ENCODE results near the gene ANKRD22.

GRCh38 chr10:88881320-88881719 lies 29.7 kb upstream of the ANKRD22 start:
- TF ChIP-seq REST (IDR thresholded peaks at IDR 0.05; ENCODE audit: low read depth, low read length) (no peak), DPF2 (IDR thresholded peaks at IDR 0.05) (no peak), NFIC (IDR thresholded peaks at IDR 0.05; ENCODE audit: low read depth, low read length) (no peak), CTCF (IDR thresholded peaks at IDR 0.05 in 2 of 3, conservative IDR thresholded peaks at IDR 0.05 in 1 of 3; ENCODE audit: control insufficient read depth in 2 of 3, extremely low read depth in 1 of 3, insufficient read depth in 1 of 3, low read depth in 3 of 3, low read length in 3 of 3) (no peak), ESRRA (IDR thresholded peaks at IDR 0.05; ENCODE audit: low read length) (no peak), CBX5 (IDR thresholded peaks at IDR 0.05; ENCODE audit: low read depth) (no peak), FOS (IDR thresholded peaks at IDR 0.05; ENCODE audit: borderline replicate concordance, extremely low read depth, insufficient read length) (no peak), TBL1XR1 (IDR thresholded peaks at IDR 0.05; ENCODE audit: low read depth, low read length) (no peak), TAF1 (IDR thresholded peaks at IDR 0.05; ENCODE audit: borderline replicate concordance, low read depth, low read length) (no peak; the same call in 1 of the 2 replicates), ZNF274 (IDR thresholded peaks at IDR 0.05; ENCODE audit: insufficient read depth, insufficient read length) (no peak), RAD21 (IDR thresholded peaks at IDR 0.05; ENCODE audit: insufficient read depth, low read depth, low read length) (no peak)

Measured in GM12878 (cell line).